GM23248 (cell line): Measurements from ENCODE around the gene MYLIP.

Experiments used
- EZH2 ChIP-seq: fragments of 200-600 bp; sonication (generic); IDR thresholded peaks from 2 replicates; pipeline ENCODE4 v1.6.1; 2018; ENCODE audit warnings: antibody characterized with exemption, mild to moderate bottlenecking; ENCODE audit not compliant: insufficient read depth, poor library complexity, severe bottlenecking
- EZH2phosphoT487 ChIP-seq: fragments of 200-600 bp; sonication (generic); IDR thresholded peaks from 2 replicates; pipeline ENCODE4 v1.6.1; 2018; ENCODE audit warnings: antibody characterized with exemption, moderate library complexity, mild to moderate bottlenecking, low read depth; ENCODE audit not compliant: insufficient read depth

DNA sequence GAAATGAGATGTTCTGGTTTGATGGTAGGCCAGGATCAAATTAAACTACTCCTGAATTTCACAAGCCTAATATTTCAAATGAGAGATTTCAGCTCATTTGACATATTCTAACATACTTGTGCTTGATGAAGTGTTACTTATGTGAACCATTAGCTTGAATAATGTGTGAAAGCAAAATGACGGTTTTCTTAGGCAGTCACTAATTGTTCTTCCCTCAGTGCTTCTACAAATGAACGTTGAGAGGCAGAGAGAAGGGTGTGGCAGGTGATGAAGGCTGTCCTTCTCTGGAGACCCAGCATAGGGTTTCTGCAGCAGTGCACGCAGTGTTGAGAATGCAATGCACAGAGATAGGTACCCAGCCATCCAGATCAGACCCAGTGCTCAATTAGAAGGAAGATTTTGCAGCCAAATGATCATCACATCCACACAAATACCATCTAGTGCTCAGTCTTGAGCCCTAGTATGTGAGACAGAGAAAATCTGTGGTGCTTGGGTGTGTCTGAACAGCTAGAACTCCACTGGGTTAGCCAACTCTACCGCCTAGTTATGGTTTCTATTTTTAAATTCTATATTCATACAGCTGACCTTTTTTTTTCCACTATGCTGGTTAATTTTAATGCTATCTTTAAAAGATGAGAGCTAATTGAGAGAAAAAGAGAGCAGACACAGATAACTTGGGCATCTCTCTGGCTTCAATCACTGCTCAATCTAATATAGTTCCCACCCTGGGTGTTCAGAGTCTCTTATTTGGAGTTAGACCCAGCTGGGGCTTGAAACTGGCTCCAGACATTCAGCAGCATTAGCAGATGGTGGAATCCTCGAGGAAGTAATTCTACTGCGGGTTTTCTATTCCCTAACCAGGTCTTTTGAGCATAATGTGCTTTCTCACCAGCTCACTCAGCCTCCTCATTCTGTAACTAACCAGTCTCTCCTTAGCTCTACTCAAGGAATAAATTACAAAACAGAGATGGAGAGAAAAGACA lies 4.4 kb upstream of the MYLIP start:
- TF ChIP-seq EZH2 (no peak), EZH2phosphoT487 (no peak)
